Measurements from ENCODE around the gene ARMC3.

Gene ARMC3

DNA sequence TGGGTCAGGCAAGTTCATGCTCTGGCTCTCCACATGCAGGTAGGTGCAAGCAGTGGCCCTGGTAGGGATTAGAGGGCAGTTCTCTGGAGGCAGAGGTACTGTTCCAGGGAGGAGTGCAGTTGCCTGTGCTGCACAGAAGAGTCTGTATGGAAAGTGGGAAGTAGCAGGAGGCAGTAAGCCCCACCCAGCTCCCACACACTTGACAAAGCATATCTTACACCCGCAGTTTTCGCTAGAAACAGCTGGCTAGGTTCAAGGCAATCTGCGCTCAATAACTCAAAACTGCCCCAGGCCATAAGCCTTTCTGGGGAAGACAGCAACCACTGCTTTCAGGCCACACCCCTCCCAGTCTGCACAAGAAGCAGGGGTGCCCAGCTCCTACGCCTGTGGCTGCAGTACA is 33.1 kb upstream of the ARMC3 start:
- Histone ChIP-seq H3K4me2 (ENCODE audit: low read length) (no peak overlapping the region), H3K9me3 (ENCODE audit: control insufficient read depth, insufficient read depth, low read length) (no peaks in the 10 kb centered on the region), H3K27ac (ENCODE audit: low read depth, low read length) (no peak overlapping the region), H3K9me2 (replicated peaks; ENCODE audit: control insufficient read depth, low read length) (no peaks in the 10 kb centered on the region), H3K4me3 (ENCODE audit: low read length) (no peak overlapping the region), H3K27me3 (ENCODE audit: control insufficient read depth, low read length) (no peaks in the 10 kb centered on the region), H3K4me1 (ENCODE audit: control insufficient read depth, low read length) (no peaks in the 10 kb centered on the region), H3K79me2 (ENCODE audit: control insufficient read depth, low read length) (no peaks in the 10 kb centered on the region), H3F3A (ENCODE audit: control insufficient read depth, insufficient read depth) (no peaks in the 10 kb centered on the region), H3K36me3 (ENCODE audit: control insufficient read depth, low read length) (no peaks in the 10 kb centered on the region), H4K20me1 (ENCODE audit: control insufficient read depth, insufficient read depth, low read depth, low read length) (no peaks in the 10 kb centered on the region)
- no peak for TF ChIP-seq EZH2phosphoT487 (IDR thresholded peaks at IDR 0.05; ENCODE audit: borderline replicate concordance, low read length)
- TF ChIP-seq, protein P1, sequence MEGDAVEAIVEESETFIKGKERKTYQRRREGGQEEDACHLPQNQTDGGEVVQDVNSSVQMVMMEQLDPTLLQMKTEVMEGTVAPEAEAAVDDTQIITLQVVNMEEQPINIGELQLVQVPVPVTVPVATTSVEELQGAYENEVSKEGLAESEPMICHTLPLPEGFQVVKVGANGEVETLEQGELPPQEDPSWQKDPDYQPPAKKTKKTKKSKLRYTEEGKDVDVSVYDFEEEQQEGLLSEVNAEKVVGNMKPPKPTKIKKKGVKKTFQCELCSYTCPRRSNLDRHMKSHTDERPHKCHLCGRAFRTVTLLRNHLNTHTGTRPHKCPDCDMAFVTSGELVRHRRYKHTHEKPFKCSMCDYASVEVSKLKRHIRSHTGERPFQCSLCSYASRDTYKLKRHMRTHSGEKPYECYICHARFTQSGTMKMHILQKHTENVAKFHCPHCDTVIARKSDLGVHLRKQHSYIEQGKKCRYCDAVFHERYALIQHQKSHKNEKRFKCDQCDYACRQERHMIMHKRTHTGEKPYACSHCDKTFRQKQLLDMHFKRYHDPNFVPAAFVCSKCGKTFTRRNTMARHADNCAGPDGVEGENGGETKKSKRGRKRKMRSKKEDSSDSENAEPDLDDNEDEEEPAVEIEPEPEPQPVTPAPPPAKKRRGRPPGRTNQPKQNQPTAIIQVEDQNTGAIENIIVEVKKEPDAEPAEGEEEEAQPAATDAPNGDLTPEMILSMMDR (IDR thresholded peaks at IDR 0.05; ENCODE audit: low read depth, low read length, poor library complexity, severe bottlenecking) = no peak

DNA sequence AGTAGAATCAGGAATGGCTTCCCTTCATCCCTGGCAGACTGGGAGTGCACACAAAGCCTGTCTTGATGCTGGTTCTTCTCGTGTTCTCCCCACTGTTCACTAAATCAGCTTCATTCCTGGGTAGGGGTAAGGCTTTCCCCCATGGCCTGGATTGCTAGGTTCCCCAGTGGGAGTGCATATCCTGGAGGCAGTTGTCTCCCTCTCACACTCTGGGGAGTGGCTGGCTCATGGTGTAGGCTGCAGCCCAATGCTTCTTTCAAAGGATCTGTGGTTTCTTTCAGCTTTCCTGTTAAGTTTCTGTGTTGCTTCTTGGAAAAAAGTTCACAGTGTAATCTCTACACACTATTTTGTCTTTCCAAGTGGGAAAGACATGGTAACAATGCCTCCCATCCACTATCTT is 32.6 kb upstream of the ARMC3 start:
- H3K27ac ChIP-seq (ENCODE audit: low read depth, low read length) = no peak overlapping the region
- H3K9me3 ChIP-seq (ENCODE audit: control insufficient read depth, insufficient read depth, low read length) = no peaks in the 10 kb centered on the region
- no peaks in the 10 kb centered on the region for H3K79me2 ChIP-seq (ENCODE audit: control insufficient read depth, low read length)
- no peaks in the 10 kb centered on the region for H3K27me3 ChIP-seq (ENCODE audit: control insufficient read depth, low read length)
- no peaks in the 10 kb centered on the region for H3K36me3 ChIP-seq (ENCODE audit: control insufficient read depth, low read length)
- H3K4me3 ChIP-seq (ENCODE audit: low read length) = no peak overlapping the region
- TF ChIP-seq, protein P1 (IDR thresholded peaks at IDR 0.05; ENCODE audit: low read depth, low read length, poor library complexity, severe bottlenecking) = no peak
- no peak for TF ChIP-seq EZH2phosphoT487 (IDR thresholded peaks at IDR 0.05; ENCODE audit: borderline replicate concordance, low read length)
- no peaks in the 10 kb centered on the region for H3K9me2 ChIP-seq (replicated peaks; ENCODE audit: control insufficient read depth, low read length)
- H3F3A ChIP-seq (ENCODE audit: control insufficient read depth, insufficient read depth) = no peaks in the 10 kb centered on the region
- H4K20me1 ChIP-seq (ENCODE audit: control insufficient read depth, insufficient read depth, low read depth, low read length) = no peaks in the 10 kb centered on the region
- H3K4me1 ChIP-seq (ENCODE audit: control insufficient read depth, low read length) = no peaks in the 10 kb centered on the region
- H3K4me2 ChIP-seq (ENCODE audit: low read length) = no peak overlapping the region

DNA sequence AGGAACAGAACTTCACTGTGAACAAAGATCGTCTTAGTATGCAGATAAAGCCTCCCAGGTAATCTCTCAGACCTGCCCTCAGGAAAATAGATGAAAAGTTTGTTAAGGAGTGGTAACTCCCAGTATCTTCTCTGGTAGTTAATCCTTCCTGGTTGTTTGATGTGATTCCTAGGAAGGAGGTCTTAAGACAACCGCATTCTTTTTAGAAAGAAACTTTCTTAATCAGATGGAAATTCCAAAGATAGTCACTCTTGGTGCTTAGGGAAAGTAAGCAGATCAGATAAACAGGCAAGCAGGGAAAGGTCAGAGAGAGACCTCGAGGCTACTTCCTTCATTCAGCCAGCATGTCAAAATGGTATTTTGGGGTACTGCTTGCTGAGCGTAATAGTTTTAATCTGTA is 30.5 kb upstream of the ARMC3 start:
- Histone ChIP-seq H3F3A (ENCODE audit: control insufficient read depth, insufficient read depth) (no peaks in the 10 kb centered on the region), H3K27ac (ENCODE audit: low read depth, low read length) (no peak overlapping the region), H3K27me3 (ENCODE audit: control insufficient read depth, low read length) (no peaks in the 10 kb centered on the region), H3K4me2 (ENCODE audit: low read length) (no peak overlapping the region), H3K4me1 (ENCODE audit: control insufficient read depth, low read length) (no peaks in the 10 kb centered on the region), H3K79me2 (ENCODE audit: control insufficient read depth, low read length) (no peaks in the 10 kb centered on the region), H4K20me1 (ENCODE audit: control insufficient read depth, insufficient read depth, low read depth, low read length) (no peaks in the 10 kb centered on the region), H3K9me3 (ENCODE audit: control insufficient read depth, insufficient read depth, low read length) (no peaks in the 10 kb centered on the region), H3K9me2 (replicated peaks; ENCODE audit: control insufficient read depth, low read length) (no peaks in the 10 kb centered on the region), H3K4me3 (ENCODE audit: low read length) (no peak overlapping the region), H3K36me3 (ENCODE audit: control insufficient read depth, low read length) (no peaks in the 10 kb centered on the region)
- no peak for TF ChIP-seq EZH2phosphoT487 (IDR thresholded peaks at IDR 0.05; ENCODE audit: borderline replicate concordance, low read length)
- TF ChIP-seq, protein P1 (IDR thresholded peaks at IDR 0.05; ENCODE audit: low read depth, low read length, poor library complexity, severe bottlenecking) = no peak

DNA sequence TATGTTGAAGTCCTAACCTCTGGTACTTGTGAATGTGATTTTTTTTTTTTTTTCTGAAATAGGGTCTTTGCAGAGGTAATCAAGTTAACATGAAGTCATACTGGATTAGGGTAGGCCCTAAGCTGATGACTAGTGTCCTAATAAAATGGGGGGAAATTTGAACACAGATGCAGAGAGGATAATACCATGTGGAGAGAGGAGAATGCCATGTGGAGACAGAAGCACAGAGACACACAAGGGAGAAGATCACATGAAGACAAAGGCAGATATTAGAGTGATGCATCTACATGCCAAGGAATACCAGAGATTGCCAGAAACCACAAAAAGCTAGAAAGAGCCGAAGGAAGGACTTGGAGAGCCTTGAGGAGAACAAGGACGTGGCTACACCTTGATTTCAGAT is 28.5 kb upstream of the ARMC3 start:
- Histone ChIP-seq H3K9me2 (replicated peaks; ENCODE audit: control insufficient read depth, low read length) (no peaks in the 10 kb centered on the region), H3K27ac (ENCODE audit: low read depth, low read length) (no peak overlapping the region), H3F3A (ENCODE audit: control insufficient read depth, insufficient read depth) (no peaks in the 10 kb centered on the region), H3K4me2 (ENCODE audit: low read length) (no peak overlapping the region), H3K4me3 (ENCODE audit: low read length) (no peak overlapping the region), H3K36me3 (ENCODE audit: control insufficient read depth, low read length) (no peaks in the 10 kb centered on the region), H4K20me1 (ENCODE audit: control insufficient read depth, insufficient read depth, low read depth, low read length) (no peaks in the 10 kb centered on the region), H3K9me3 (ENCODE audit: control insufficient read depth, insufficient read depth, low read length) (no peaks in the 10 kb centered on the region), H3K27me3 (ENCODE audit: control insufficient read depth, low read length) (no peaks in the 10 kb centered on the region), H3K4me1 (ENCODE audit: control insufficient read depth, low read length) (no peaks in the 10 kb centered on the region), H3K79me2 (ENCODE audit: control insufficient read depth, low read length) (no peaks in the 10 kb centered on the region)
- TF ChIP-seq, protein P1 (IDR thresholded peaks at IDR 0.05; ENCODE audit: low read depth, low read length, poor library complexity, severe bottlenecking) = no peak
- TF ChIP-seq EZH2phosphoT487 (IDR thresholded peaks at IDR 0.05; ENCODE audit: borderline replicate concordance, low read length) = no peak

Data from DOHH2 (cell line).